Measurements from ENCODE around the gene COL1A2.

COL1A2 gene

GRCh38 chr7:94367949-94368348, 26.7 kb upstream of the COL1A2 start:
- DNase-seq (ENCODE audit: low spot score) = no peak
- Histone ChIP-seq H3K4me3 (peak overlapping the region; percentile 57), H3K27ac (peak overlapping the region; percentile 61 to 89)
- no peak for TF ChIP-seq CTCF (IDR thresholded peaks at IDR 0.05)

- no peak for DNase-seq (ENCODE audit: low spot score)
- H3K4me3 ChIP-seq = peak overlapping the region; percentile 57
Measured at GRCh38 chr7:94368371-94368791, 26.3 kb upstream of the COL1A2 start.

GRCh38 chr7:94374231-94374630, 20.5 kb upstream of the COL1A2 start:
- Histone ChIP-seq H3K27ac (peak overlapping the region; percentile 82 to 84), H3K4me3 (peak overlapping the region; percentile 57)
- DNase-seq (ENCODE audit: low spot score) = peak; percentile 88
- TF ChIP-seq CTCF (IDR thresholded peaks at IDR 0.05) = no peak

More at GRCh38 chr7:94368371-94368791, 26.3 kb upstream of the COL1A2 start:
- H3K27ac ChIP-seq = peak overlapping the region; percentile 61 to 89
- no peak for TF ChIP-seq CTCF (IDR thresholded peaks at IDR 0.05)

- TF ChIP-seq CTCF (IDR thresholded peaks at IDR 0.05) = no peak
- Histone ChIP-seq H3K27ac (peak overlapping the region; percentile 82 to 84), H3K4me3 (peak overlapping the region; percentile 57)
- peak; percentile 80 for DNase-seq (ENCODE audit: low spot score)
Measured at GRCh38 chr7:94374721-94375566, 19.8 kb upstream of the COL1A2 start.

- Histone ChIP-seq H3K27ac (peak overlapping the region; percentile 82 to 84), H3K4me3 (peak overlapping the region; percentile 57)
- DNase-seq (ENCODE audit: low spot score) = no peak
- TF ChIP-seq CTCF (IDR thresholded peaks at IDR 0.05) = no peak
Measured at GRCh38 chr7:94375691-94376090, 19.0 kb upstream of the COL1A2 start.

- TF ChIP-seq CTCF (IDR thresholded peaks at IDR 0.05) = no peak
- H3K27ac ChIP-seq = peak overlapping the region; percentile 83 to 84
- no peak overlapping the region for H3K4me3 ChIP-seq
- DNase-seq (ENCODE audit: low spot score) = no peak
Measured at GRCh38 chr7:94376281-94376680, 18.4 kb upstream of the COL1A2 start.

GRCh38 chr7:94378356-94378755, 16.3 kb upstream of the COL1A2 start:
- DNase-seq (ENCODE audit: low spot score) = no peak
- TF ChIP-seq CTCF (IDR thresholded peaks at IDR 0.05) = no peak
- Histone ChIP-seq H3K27ac (peak overlapping the region in 1 of 2 donors; percentile 7), H3K4me3 (no peak overlapping the region)
